Embryonic facial prominence (tissue), 1 donor: ENCODE data around the gene SEMA6B.

ENCODE experiments used
- DNase-seq: peaks from one replicate; pipeline ENCODE4 v3.0.0-alpha.2; 2016; ENCODE audit errors: extremely low spot score

Gene SEMA6B

GRCh38 chr19:4507804-4508203 lies 51.7 kb downstream of the SEMA6B start:
- no peak for DNase-seq

GRCh38 chr19:4507150-4507452 lies 52.4 kb downstream of the SEMA6B start:
- no peak for DNase-seq

GRCh38 chr19:4506449-4507149 lies 52.9 kb downstream of the SEMA6B start:
- no peak for DNase-seq

- no peak for DNase-seq
Measured at GRCh38 chr19:4505570-4506448, 53.7 kb downstream of the SEMA6B start.

- DNase-seq: no peak
Measured at GRCh38 chr19:4504891-4505569, 54.5 kb downstream of the SEMA6B start.

- no peak for DNase-seq
Measured at GRCh38 chr19:4504297-4504701, 55.2 kb downstream of the SEMA6B start.

GRCh38 chr19:4503825-4504170 lies 55.7 kb downstream of the SEMA6B start:
- no peak for DNase-seq

- DNase-seq: no peak
Measured at GRCh38 chr19:4503132-4503824, 56.2 kb downstream of the SEMA6B start.

- no peak for DNase-seq
Measured at GRCh38 chr19:4502282-4503131, 57.0 kb downstream of the SEMA6B start.

GRCh38 chr19:4501691-4502090 lies 57.8 kb downstream of the SEMA6B start:
- no peak for DNase-seq

GRCh38 chr19:4500841-4501591 lies 58.5 kb downstream of the SEMA6B start:
- no peak for DNase-seq

- no peak for DNase-seq
Measured at GRCh38 chr19:4499855-4500254, 59.6 kb downstream of the SEMA6B start.

- no peak for DNase-seq
Measured at GRCh38 chr19:4499318-4499717, 60.2 kb downstream of the SEMA6B start.

GRCh38 chr19:4498694-4499093 lies 60.8 kb downstream of the SEMA6B start:
- no peak for DNase-seq

- DNase-seq: no peak
Measured at GRCh38 chr19:4497770-4498389, 61.6 kb downstream of the SEMA6B start.

GRCh38 chr19:4496304-4496703 lies 63.2 kb downstream of the SEMA6B start:
- DNase-seq: no peak

GRCh38 chr19:4495471-4495870 lies 64.0 kb downstream of the SEMA6B start:
- no peak for DNase-seq

GRCh38 chr19:4494691-4495064 lies 64.8 kb downstream of the SEMA6B start:
- no peak for DNase-seq

GRCh38 chr19:4493929-4494690 lies 65.4 kb downstream of the SEMA6B start:
- no peak for DNase-seq
